ENCODE measurements around the gene RGL2.
A peak's percentile ranks its signal among the peaks of the same experiment; 100 is the strongest.
"Not testable (repeated sequence)": the region's sequence is repeated elsewhere in the genome, so short reads cannot be mapped to it uniquely, and the experiment has no call there.

RGL2 gene

GRCh38 chr6:33276864-33277662 is 21.7 kb downstream of the RGL2 start, which contains the start of gene B3GALT4:
B3GALT4 (plus strand) TSS chr6:33277123; CDS start chr6:33277420, 297 bp downstream.
- H3K4me1 ChIP-seq (ENCODE audit: control insufficient read depth, low read depth, low read length) = peaks cover 15% of the 10 kb centered on the region
- H3K27me3 ChIP-seq (ENCODE audit: control insufficient read depth, insufficient read depth, low read length) = no peaks in the 10 kb centered on the region
- H3K36me3 ChIP-seq (ENCODE audit: control insufficient read depth, low read depth, low read length) = peaks cover 55% of the 10 kb centered on the region
- H3K9me3 ChIP-seq (ENCODE audit: control insufficient read depth, low read depth, low read length) = no peaks in the 10 kb centered on the region
- H3K27ac ChIP-seq (ENCODE audit: low read length) = peak within 1 kb of the TSS; percentile 51
- H3K9ac ChIP-seq (ENCODE audit: low read length) = peak within 1 kb of the TSS; percentile 73
- H3K4me3 ChIP-seq (ENCODE audit: low read length) = peak within 1 kb of the TSS; percentile 78

- H3K27me3 ChIP-seq (ENCODE audit: control insufficient read depth, insufficient read depth, low read length) = no peaks in the 10 kb centered on the region
- peak overlapping the region; percentile 51 for H3K27ac ChIP-seq (ENCODE audit: low read length)
- peaks cover 55% of the 10 kb centered on the region for H3K36me3 ChIP-seq (ENCODE audit: control insufficient read depth, low read depth, low read length)
- peaks cover 15% of the 10 kb centered on the region for H3K4me1 ChIP-seq (ENCODE audit: control insufficient read depth, low read depth, low read length)
- H3K9me3 ChIP-seq (ENCODE audit: control insufficient read depth, low read depth, low read length) = no peaks in the 10 kb centered on the region
- peak overlapping the region; percentile 73 for H3K9ac ChIP-seq (ENCODE audit: low read length)
- peak overlapping the region; percentile 78 for H3K4me3 ChIP-seq (ENCODE audit: low read length)
Observed at GRCh38 chr6:33276581-33276863, 22.2 kb downstream of the RGL2 start.

- Histone ChIP-seq H3K4me3 (ENCODE audit: low read length) (peak overlapping the region; percentile 78), H3K36me3 (ENCODE audit: control insufficient read depth, low read depth, low read length) (peaks cover 50% of the 10 kb centered on the region), H3K4me1 (ENCODE audit: control insufficient read depth, low read depth, low read length) (peaks cover 15% of the 10 kb centered on the region), H3K9ac (ENCODE audit: low read length) (peak overlapping the region; percentile 73), H3K27ac (ENCODE audit: low read length) (peak overlapping the region; percentile 51)
- H3K27me3 ChIP-seq (ENCODE audit: control insufficient read depth, insufficient read depth, low read length); H3K9me3 ChIP-seq (ENCODE audit: control insufficient read depth, low read depth, low read length): not testable (repeated sequence)
Observed at GRCh38 chr6:33275795-33276580, 22.8 kb downstream of the RGL2 start.

GRCh38 chr6:33273924-33274902 is 24.5 kb downstream of the RGL2 start:
- H3K4me1 ChIP-seq (ENCODE audit: control insufficient read depth, low read depth, low read length) = peaks cover 15% of the 10 kb centered on the region
- H3K9me3 ChIP-seq (ENCODE audit: control insufficient read depth, low read depth, low read length) = no peaks in the 10 kb centered on the region
- H3K9ac ChIP-seq (ENCODE audit: low read length) = peak overlapping the region; percentile 8
- H3K27ac ChIP-seq (ENCODE audit: low read length) = no peak overlapping the region
- H3K36me3 ChIP-seq (ENCODE audit: control insufficient read depth, low read depth, low read length) = peaks cover 41% of the 10 kb centered on the region
- H3K4me3 ChIP-seq (ENCODE audit: low read length) = peak overlapping the region; percentile 78
- H3K27me3 ChIP-seq (ENCODE audit: control insufficient read depth, insufficient read depth, low read length) = no peaks in the 10 kb centered on the region

GRCh38 chr6:33273129-33273923 is 25.4 kb downstream of the RGL2 start:
- peak overlapping the region; percentile 87 for H3K9ac ChIP-seq (ENCODE audit: low read length)
- H3K4me1 ChIP-seq (ENCODE audit: control insufficient read depth, low read depth, low read length) = peaks cover 15% of the 10 kb centered on the region
- H3K27me3 ChIP-seq (ENCODE audit: control insufficient read depth, insufficient read depth, low read length) = no peaks in the 10 kb centered on the region
- H3K36me3 ChIP-seq (ENCODE audit: control insufficient read depth, low read depth, low read length) = peaks cover 44% of the 10 kb centered on the region
- H3K9me3 ChIP-seq (ENCODE audit: control insufficient read depth, low read depth, low read length) = no peaks in the 10 kb centered on the region
- no peak overlapping the region for H3K27ac ChIP-seq (ENCODE audit: low read length)
- peak overlapping the region; percentile 78 for H3K4me3 ChIP-seq (ENCODE audit: low read length)

GRCh38 chr6:33272275-33273128 is 26.2 kb downstream of the RGL2 start:
- H3K36me3 ChIP-seq (ENCODE audit: control insufficient read depth, low read depth, low read length) = peaks cover 52% of the 10 kb centered on the region
- peaks cover 12% of the 10 kb centered on the region for H3K4me1 ChIP-seq (ENCODE audit: control insufficient read depth, low read depth, low read length)
- H3K27me3 ChIP-seq (ENCODE audit: control insufficient read depth, insufficient read depth, low read length) = no peaks in the 10 kb centered on the region
- H3K27ac ChIP-seq (ENCODE audit: low read length) = peak overlapping the region; percentile 50
- H3K9ac ChIP-seq (ENCODE audit: low read length) = peak overlapping the region; percentile 87
- peak overlapping the region; percentile 78 for H3K4me3 ChIP-seq (ENCODE audit: low read length)
- H3K9me3 ChIP-seq (ENCODE audit: control insufficient read depth, low read depth, low read length) = no peaks in the 10 kb centered on the region

- Histone ChIP-seq H3K27ac (ENCODE audit: low read length) (peak within 1 kb of the TSS; percentile 95), H3K4me1 (ENCODE audit: control insufficient read depth, low read depth, low read length) (peaks cover 12% of the 10 kb centered on the region), H3K9ac (ENCODE audit: low read length) (peak within 1 kb of the TSS; percentile 87), H3K36me3 (ENCODE audit: control insufficient read depth, low read depth, low read length) (peaks cover 60% of the 10 kb centered on the region), H3K4me3 (ENCODE audit: low read length) (peak within 1 kb of the TSS; percentile 78), H3K9me3 (ENCODE audit: control insufficient read depth, low read depth, low read length) (no peaks in the 10 kb centered on the region), H3K27me3 (ENCODE audit: control insufficient read depth, insufficient read depth, low read length) (no peaks in the 10 kb centered on the region)
Observed at GRCh38 chr6:33271468-33272274, 27.1 kb downstream of the RGL2 start, which contains the start of the genes RPS18 and VPS52. RPS18 (plus strand) TSS chr6:33272075; CDS start chr6:33272120, 45 bp downstream. VPS52 (minus strand) TSS chr6:33271876; CDS start chr6:33271675, 201 bp downstream.

- Histone ChIP-seq H3K4me3 (ENCODE audit: low read length) (peak overlapping the region; percentile 78), H3K9ac (ENCODE audit: low read length) (peak overlapping the region; percentile 87), H3K36me3 (ENCODE audit: control insufficient read depth, low read depth, low read length) (peaks cover 60% of the 10 kb centered on the region), H3K27me3 (ENCODE audit: control insufficient read depth, insufficient read depth, low read length) (no peaks in the 10 kb centered on the region), H3K4me1 (ENCODE audit: control insufficient read depth, low read depth, low read length) (peaks cover 12% of the 10 kb centered on the region), H3K9me3 (ENCODE audit: control insufficient read depth, low read depth, low read length) (no peaks in the 10 kb centered on the region), H3K27ac (ENCODE audit: low read length) (peak overlapping the region; percentile 95)
Observed at GRCh38 chr6:33271117-33271467, 27.6 kb downstream of the RGL2 start.

GRCh38 chr6:33264015-33264414 is 34.7 kb downstream of the RGL2 start:
- no peak overlapping the region for H3K4me3 ChIP-seq (ENCODE audit: low read length)
- H3K9me3 ChIP-seq (ENCODE audit: control insufficient read depth, low read depth, low read length) = no peaks in the 10 kb centered on the region
- no peak overlapping the region for H3K27ac ChIP-seq (ENCODE audit: low read length)
- H3K4me1 ChIP-seq (ENCODE audit: control insufficient read depth, low read depth, low read length) = no peaks in the 10 kb centered on the region
- peaks cover 49% of the 10 kb centered on the region for H3K36me3 ChIP-seq (ENCODE audit: control insufficient read depth, low read depth, low read length)
- no peaks in the 10 kb centered on the region for H3K27me3 ChIP-seq (ENCODE audit: control insufficient read depth, insufficient read depth, low read length)
- H3K9ac ChIP-seq (ENCODE audit: low read length) = no peak overlapping the region

Data from iPS-18a (cell line).